Body of pancreas (tissue), 2 donors: Measurements from ENCODE around the gene GARIN5B. TPM values are rescaled to one million over a fixed set of nuclear protein-coding genes. Genes with fewer than 3 reads are reported as not detected.

Experiments used
- total RNA-seq, 2 donors: library from RNA; depleted of rRNA; stranded (reverse); fragments of >200 nt; gene quantifications; one replicate each; pipeline ENCODE4 v1.1.0, GENCODE V29; 2016

The GARIN5B gene
- total RNA-seq, 2 donors from 2014 or later = not detected

Other genes starting within 250 kb of the GARIN5B start
- 100 to 1,000 TPM in 1 of 2 donors, 10 to 100 TPM in 1; 81.2 to 135 TPM for gene PPP1R12C, start 245.6 kb downstream of the GARIN5B start, total RNA-seq
- not detected for gene TNNT1, start 214.1 kb downstream of the GARIN5B start, total RNA-seq
- gene TNNI3, start 205.5 kb downstream of the GARIN5B start, total RNA-seq = not detected
- gene DNAAF3, start 196.6 kb downstream of the GARIN5B start, total RNA-seq = 1 to 10 TPM; 1.6 TPM
- gene SYT5, start 183.0 kb downstream of the GARIN5B start, total RNA-seq = under 1 TPM in 1 of 2 donors, not detected in 1; 0.26 TPM
- 10 to 100 TPM; 14.8 to 15.8 TPM for gene PTPRH, start 153.8 kb downstream of the GARIN5B start, total RNA-seq
- gene TMEM86B, start 134.5 kb downstream of the GARIN5B start, total RNA-seq = 1 to 10 TPM; 1.6 to 3.0 TPM
- gene PPP6R1, start 104.2 kb downstream of the GARIN5B start, total RNA-seq = 10 to 100 TPM; 19.2 to 20.8 TPM
- 10 to 100 TPM; 12.5 to 51.1 TPM for gene HSPBP1, start 83.2 kb downstream of the GARIN5B start, total RNA-seq
- gene BRSK1, start 79.3 kb downstream of the GARIN5B start, total RNA-seq = 1 to 10 TPM in 1 of 2 donors, under 1 TPM in 1; 0.66 to 1.0 TPM
- 1 to 10 TPM in 1 of 2 donors, not detected in 1; 1.0 TPM for gene TMEM150B, start 37.9 kb downstream of the GARIN5B start, total RNA-seq
- 10 to 100 TPM; 14.8 to 17.6 TPM for gene KMT5C, start 23.4 kb downstream of the GARIN5B start, total RNA-seq
- 1 to 10 TPM in 1 of 2 donors, not detected in 1; 1.6 TPM for gene COX6B2, start 8.5 kb downstream of the GARIN5B start, total RNA-seq
- gene IL11, start 7.2 kb upstream of the GARIN5B start, total RNA-seq = not detected
- not detected for gene TMEM190, start 13.6 kb upstream of the GARIN5B start, total RNA-seq
- gene TMEM238, start 21.0 kb upstream of the GARIN5B start, total RNA-seq = 10 to 100 TPM; 12.5 to 53.4 TPM
- 100 to 1,000 TPM; 113 to 268 TPM for gene RPL28, start 22.7 kb upstream of the GARIN5B start, total RNA-seq
- 1 to 10 TPM; 6.5 to 7.9 TPM for gene UBE2S, start 44.5 kb upstream of the GARIN5B start, total RNA-seq
- gene SHISA7, start 80.0 kb upstream of the GARIN5B start, total RNA-seq = not detected
- gene ISOC2, start 98.4 kb upstream of the GARIN5B start, total RNA-seq = 10 to 100 TPM; 38.4 to 75.8 TPM
- not detected for gene C19orf85, start 101.5 kb upstream of the GARIN5B start, total RNA-seq
- 1 to 10 TPM; 3.4 to 8.2 TPM for gene ZNF628, start 113.4 kb upstream of the GARIN5B start, total RNA-seq
- 1 to 10 TPM; 4.2 to 8.2 TPM for gene NAT14, start 121.9 kb upstream of the GARIN5B start, total RNA-seq
- gene SSC5D, start 125.2 kb upstream of the GARIN5B start, total RNA-seq = 1 to 10 TPM; 2.6 to 3.3 TPM
- not detected for gene SBK2, start 173.9 kb upstream of the GARIN5B start, total RNA-seq
- gene SBK3, start 182.3 kb upstream of the GARIN5B start, total RNA-seq = not detected
- 1 to 10 TPM; 3.3 to 6.2 TPM for gene ZNF579, start 217.6 kb upstream of the GARIN5B start, total RNA-seq
- 10 to 100 TPM in 1 of 2 donors, 1 to 10 TPM in 1; 5.7 to 13.5 TPM for gene FIZ1, start 236.3 kb upstream of the GARIN5B start, total RNA-seq
- 10 to 100 TPM; 29.7 to 45.4 TPM for gene ZNF524, start 237.0 kb upstream of the GARIN5B start, total RNA-seq
- gene ZNF865, start 242.4 kb upstream of the GARIN5B start, total RNA-seq = 10 to 100 TPM in 1 of 2 donors, 1 to 10 TPM in 1; 6.5 to 14.8 TPM